Vagina (tissue), 2 donors: Measurements from ENCODE around the gene MRPL28. TPM values are rescaled to one million over a fixed set of nuclear protein-coding genes. Genes with fewer than 3 reads are reported as not detected.
"Not testable (repeated sequence)": the region's sequence is repeated elsewhere in the genome, so short reads cannot be mapped to it uniquely, and the experiment has no call there.

Source experiments
- DNase-seq, 2 donors: peaks; one replicate each; pipeline ENCODE4 v3.0.0-alpha.2; 2017; ENCODE audit errors: extremely low spot score in 2 of 2
- H3K27ac ChIP-seq: fragments of 200-600 bp; sonication (generic); one replicate; pipeline ENCODE4 v1.5.1; 2019
- H3K27me3 ChIP-seq: fragments of 200-600 bp; sonication (generic); one replicate; pipeline ENCODE4 v1.5.1; 2019
- H3K36me3 ChIP-seq, 2 donors: fragments of 200-600 bp; sonication (generic); one replicate each; pipeline ENCODE4 v1.5.1; 2017 to 2019
- H3K4me1 ChIP-seq: fragments of 200-600 bp; sonication (generic); one replicate; pipeline ENCODE4 v1.5.1; 2019
- H3K4me3 ChIP-seq, 2 donors: fragments of 200-600 bp; sonication (generic); 1 replicate in 1 of 2; 2 replicates in 1 of 2; pipeline ENCODE4 v1.5.1; 2016 to 2019
- H3K9me3 ChIP-seq: fragments of 200-600 bp; sonication (generic); one replicate; pipeline ENCODE4 v1.5.1; 2019
- CTCF ChIP-seq, 3 experiments: fragments of 450-650 bp in 2 of 3; fragments of 200-600 bp in 1 of 3; sonication (generic) in 1 of 3; IDR thresholded peaks; one replicate each; pipeline ENCODE4 v1.5.1; 2017 to 2019; ENCODE audit warnings: antibody characterized with exemption in 3 of 3, mild to moderate bottlenecking in 2 of 3, moderate library complexity in 2 of 3
- POLR2A ChIP-seq, 2 donors: fragments of 450-650 bp; IDR thresholded peaks; one replicate each; pipeline ENCODE4 v1.6.1; 2017; ENCODE audit warnings: antibody characterized with exemption in 2 of 2, mild to moderate bottlenecking in 2 of 2, moderate library complexity in 2 of 2
- POLR2AphosphoS5 ChIP-seq, 2 donors: sonication (generic); formaldehyde crosslinking; IDR thresholded peaks; one replicate each; pipeline ENCODE4 v1.9.0; 2017; ENCODE audit warnings: antibody characterized with exemption in 2 of 2, mild to moderate bottlenecking in 2 of 2, low read depth in 1 of 2; ENCODE audit not compliant: insufficient read depth in 1 of 2
- intact Hi-C: fragments of 100-400 bp; cut with DNase I; formaldehyde crosslinking; loops from one replicate; pipeline ENCODE4 v1.15.1; 2023
- total RNA-seq: library from RNA; depleted of rRNA; stranded (reverse); fragments of >200 nt; gene quantifications from one replicate; pipeline ENCODE4 v1.2.3, GENCODE V29; 2016

Gene MRPL28
- total RNA-seq, 1 donor from 2014 or later, result 96.5 TPM

- Histone ChIP-seq H3K27ac (no peak overlapping the region), H3K27me3 (no peaks in the 10 kb centered on the region), H3K9me3 (no peaks in the 10 kb centered on the region), H3K4me3 (no peak overlapping the region), H3K4me1 (peaks cover 44% of the 10 kb centered on the region), H3K36me3 (peaks cover 0 to 22% of the 10 kb centered on the region in 2 donors)
- TF ChIP-seq POLR2A (IDR thresholded peaks at IDR 0.05) (no peak), POLR2AphosphoS5 (IDR thresholded peaks at IDR 0.05; ENCODE audit: insufficient read depth in 1 of 2, low read depth in 1 of 2) (no peak), CTCF (IDR thresholded peaks at IDR 0.05) (no peak)
- intact Hi-C loops, result no loop called here
- DNase-seq, result no peak
Observed at GRCh38 chr16:379183-379960, 9.0 kb upstream of the MRPL28 start.

- Histone ChIP-seq H3K27me3 (no peaks in the 10 kb centered on the region), H3K27ac (no peak overlapping the region), H3K36me3 (peaks cover 0 to 28% of the 10 kb centered on the region in 2 donors), H3K4me3 (no peak overlapping the region), H3K9me3 (no peaks in the 10 kb centered on the region), H3K4me1 (peaks cover 40% of the 10 kb centered on the region)
- no peak for DNase-seq
- intact Hi-C loops, result no loop called here
- TF ChIP-seq CTCF (IDR thresholded peaks at IDR 0.05), result no peak
- TF ChIP-seq POLR2A (IDR thresholded peaks at IDR 0.05), result no peak
- no peak for TF ChIP-seq POLR2AphosphoS5 (IDR thresholded peaks at IDR 0.05; ENCODE audit: insufficient read depth in 1 of 2, low read depth in 1 of 2)
Observed at GRCh38 chr16:378821-379182, 8.5 kb upstream of the MRPL28 start.

- H3K27ac ChIP-seq, DNase-seq, H3K9me3 ChIP-seq, H3K4me3 ChIP-seq, H3K27me3 ChIP-seq, intact Hi-C loops: not testable (repeated sequence)
- peaks cover 0 to 29% of the 10 kb centered on the region in 2 donors for H3K36me3 ChIP-seq
- H3K4me1 ChIP-seq, result peaks cover 35% of the 10 kb centered on the region
Observed at GRCh38 chr16:378113-378820, 7.9 kb upstream of the MRPL28 start.

GRCh38 chr16:377419-377951, 7.1 kb upstream of the MRPL28 start:
- H3K9me3 ChIP-seq, result no peaks in the 10 kb centered on the region
- no peak overlapping the region for H3K4me3 ChIP-seq
- peaks cover 27% of the 10 kb centered on the region for H3K4me1 ChIP-seq
- no peaks in the 10 kb centered on the region for H3K27me3 ChIP-seq
- TF ChIP-seq POLR2AphosphoS5 (IDR thresholded peaks at IDR 0.05; ENCODE audit: insufficient read depth in 1 of 2, low read depth in 1 of 2) (no peak), CTCF (IDR thresholded peaks at IDR 0.05) (no peak), POLR2A (IDR thresholded peaks at IDR 0.05) (no peak)
- intact Hi-C loops, result no loop called here
- DNase-seq, result no peak
- no peak overlapping the region for H3K27ac ChIP-seq
- peaks cover 0 to 29% of the 10 kb centered on the region in 2 donors for H3K36me3 ChIP-seq

GRCh38 chr16:376817-377418, 6.6 kb upstream of the MRPL28 start:
- Histone ChIP-seq H3K27ac (no peak overlapping the region), H3K4me1 (peaks cover 27% of the 10 kb centered on the region), H3K9me3 (no peaks in the 10 kb centered on the region), H3K36me3 (peaks cover 0 to 29% of the 10 kb centered on the region in 2 donors), H3K4me3 (no peak overlapping the region), H3K27me3 (no peaks in the 10 kb centered on the region)
- no peak for DNase-seq
- TF ChIP-seq POLR2A (IDR thresholded peaks at IDR 0.05) (no peak), POLR2AphosphoS5 (IDR thresholded peaks at IDR 0.05; ENCODE audit: insufficient read depth in 1 of 2, low read depth in 1 of 2) (no peak), CTCF (IDR thresholded peaks at IDR 0.05) (no peak)
- intact Hi-C loops, result no loop called here
